ENCODE data around the gene TMEM14B.
A peak's percentile ranks its signal among the peaks of the same experiment; 100 is the strongest.

- peak; percentile 48 for TF ChIP-seq CTCF (IDR thresholded peaks at IDR 0.05; ENCODE audit: low read depth, low read length)
- TF ChIP-seq MAX (IDR thresholded peaks at IDR 0.05; ENCODE audit: low read depth, low read length) = no peak
- no peak for TF ChIP-seq POLR2A (IDR thresholded peaks at IDR 0.05; ENCODE audit: extremely low read depth, insufficient read length)
Measured at GRCh38 chr6:10759312-10759839, 11.8 kb downstream of the TMEM14B start.

Data from NB4 (cell line).